Amniotic epithelial cell (primary cell): ENCODE measurements around the gene TENT4A.

Experiments
- DNase-seq: peaks from one replicate; pipeline ENCODE4 v3.0.0-alpha.2; 2010; ENCODE audit warnings: low read depth

Gene TENT4A

DNA sequence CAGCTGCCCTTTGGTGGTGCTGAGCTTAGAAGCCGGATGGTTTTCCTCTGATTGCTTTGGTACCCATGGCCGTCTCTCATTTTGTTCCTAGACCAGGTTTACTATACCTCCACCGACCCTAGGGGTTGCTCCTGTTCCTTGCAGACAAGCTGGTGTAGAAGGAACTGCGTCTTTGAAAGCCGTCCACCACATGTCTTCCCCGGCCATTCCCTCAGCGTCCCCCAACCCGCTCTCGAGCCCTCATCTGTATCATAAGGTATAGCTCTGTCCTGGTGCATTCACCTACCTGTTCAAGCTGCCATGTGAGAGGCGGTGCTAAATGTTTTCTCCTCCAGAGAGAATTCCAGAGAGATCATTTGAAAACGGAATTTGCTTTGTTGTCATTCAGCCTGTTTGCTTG is 39.5 kb downstream of the TENT4A start:
- no peak for DNase-seq

DNA sequence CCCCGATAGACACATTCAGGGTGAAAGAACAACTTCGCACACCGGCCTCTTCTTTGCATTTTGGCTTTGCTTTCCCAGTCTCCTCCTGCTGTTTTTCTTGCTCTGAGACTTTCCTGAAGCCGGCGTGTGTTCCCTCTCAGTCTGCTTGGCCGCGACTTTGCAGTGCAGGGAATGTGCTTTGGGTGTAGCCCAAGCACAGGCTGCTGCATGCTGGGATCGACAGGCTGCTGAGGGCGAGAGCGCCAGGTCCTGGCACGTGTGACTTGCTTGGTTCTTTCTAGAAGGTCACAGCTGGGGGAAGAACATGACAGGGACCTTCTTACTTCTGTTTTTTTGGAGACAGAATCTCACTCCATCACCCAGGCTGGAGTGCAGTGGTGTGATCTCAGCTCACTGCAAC is 40.6 kb downstream of the TENT4A start:
- DNase-seq: no peak

DNA sequence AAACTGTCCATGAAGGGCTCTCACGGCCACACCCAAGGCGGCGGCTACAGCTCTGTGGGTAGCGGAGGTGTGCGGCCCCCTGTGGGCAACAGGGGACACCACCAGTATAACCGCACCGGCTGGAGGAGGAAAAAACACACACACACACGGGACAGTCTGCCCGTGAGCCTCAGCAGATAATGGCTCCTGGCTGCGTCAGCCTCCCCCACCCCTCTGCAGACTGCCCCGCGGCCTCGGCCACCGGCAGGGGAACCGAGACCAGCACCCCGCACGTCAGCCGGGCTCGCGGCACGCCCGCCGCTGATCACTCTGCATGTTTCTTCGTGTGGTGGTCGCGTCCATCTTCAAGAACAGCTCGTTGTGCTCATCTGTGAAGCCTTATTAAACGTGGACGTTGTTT is 41.5 kb downstream of the TENT4A start:
- no peak for DNase-seq

- DNase-seq: no peak
These were observed 42.3 kb downstream of the TENT4A start for GRCh38 chr5:6755519-6755918.

DNA sequence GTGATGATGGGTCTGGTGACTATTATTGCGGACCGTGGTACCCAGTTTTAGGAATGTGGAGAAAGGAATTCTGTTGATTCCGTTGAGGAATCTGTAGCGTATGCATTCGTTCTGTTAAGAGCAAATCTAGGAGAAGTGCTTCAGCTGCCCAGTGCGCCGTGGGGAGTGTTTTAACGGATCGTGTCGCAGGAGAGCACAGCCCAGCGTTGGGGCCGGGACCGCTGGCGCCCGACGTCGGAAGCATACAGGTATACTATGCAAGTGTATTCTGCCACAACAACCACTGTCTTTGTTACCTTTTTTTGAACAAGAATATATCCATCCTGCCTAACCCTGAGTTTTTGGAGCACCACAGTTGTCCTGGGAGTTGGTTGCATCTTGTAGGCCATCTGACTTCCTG is 42.7 kb downstream of the TENT4A start:
- DNase-seq: no peak

GRCh38 chr5:6757414-6757969 is 44.3 kb downstream of the TENT4A start:
- DNase-seq: no peak

DNA sequence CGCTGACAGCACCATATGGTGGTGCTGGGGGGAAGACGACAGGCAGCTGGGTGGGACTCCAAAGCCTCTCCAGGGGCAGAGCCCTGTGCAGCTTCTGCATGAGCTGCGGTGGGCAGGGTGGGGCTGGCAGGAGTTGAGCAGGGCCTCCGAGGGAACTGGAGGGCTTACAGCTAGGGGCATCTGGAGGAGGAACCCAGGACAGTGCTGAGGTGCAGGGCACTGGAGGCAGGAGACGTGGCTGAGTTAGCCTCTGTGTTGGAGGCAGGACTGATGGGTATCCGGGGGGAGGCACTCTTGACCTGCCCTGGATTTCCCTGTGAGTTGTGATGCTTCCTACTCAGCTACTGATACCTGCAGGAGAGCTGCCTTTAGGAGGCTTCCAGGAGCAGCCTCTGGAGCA is 45.0 kb downstream of the TENT4A start:
- DNase-seq: no peak

DNA sequence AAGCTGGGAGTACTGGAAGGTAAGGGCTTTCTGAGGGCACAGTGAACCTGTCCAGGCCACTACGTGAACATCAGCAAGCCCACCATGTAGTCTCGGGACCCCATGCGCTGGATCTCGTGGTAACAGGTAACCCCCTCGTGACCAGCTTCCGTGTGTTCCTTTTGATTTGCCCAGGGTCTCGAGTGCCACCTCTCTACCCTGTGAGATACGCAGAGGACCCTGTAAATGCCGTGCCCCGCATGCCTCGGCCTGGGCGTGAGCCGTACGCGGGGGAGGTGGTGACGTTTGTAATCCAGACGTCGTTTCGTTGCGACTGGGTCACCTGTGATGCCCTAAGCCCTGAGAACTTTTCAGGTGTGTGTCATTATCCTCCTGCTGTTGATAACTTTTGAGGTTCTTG is 45.5 kb downstream of the TENT4A start:
- no peak for DNase-seq

GRCh38 chr5:6759401-6759800 is 46.2 kb downstream of the TENT4A start:
- DNase-seq: peak; percentile 20

DNA sequence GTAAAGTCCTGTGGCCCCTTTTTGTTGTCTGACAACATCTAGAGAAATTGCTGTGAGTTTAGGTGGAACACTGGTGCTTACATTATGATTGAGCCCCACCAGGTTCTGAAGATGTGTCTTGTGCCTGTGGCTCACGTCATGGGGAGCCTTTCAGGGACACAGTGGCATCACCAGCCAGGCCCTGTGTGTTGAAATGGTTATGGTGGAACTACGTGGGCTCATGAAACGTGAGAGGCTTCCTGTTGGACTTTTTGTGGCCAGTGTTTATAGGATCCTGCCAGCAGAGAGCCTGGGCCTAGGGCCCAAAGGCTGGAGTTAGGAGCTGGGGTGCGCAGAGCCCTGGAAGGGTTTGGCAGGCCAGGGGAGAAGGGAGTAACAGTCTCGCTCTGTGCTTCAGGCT is 46.8 kb downstream of the TENT4A start:
- no peak for DNase-seq

DNA sequence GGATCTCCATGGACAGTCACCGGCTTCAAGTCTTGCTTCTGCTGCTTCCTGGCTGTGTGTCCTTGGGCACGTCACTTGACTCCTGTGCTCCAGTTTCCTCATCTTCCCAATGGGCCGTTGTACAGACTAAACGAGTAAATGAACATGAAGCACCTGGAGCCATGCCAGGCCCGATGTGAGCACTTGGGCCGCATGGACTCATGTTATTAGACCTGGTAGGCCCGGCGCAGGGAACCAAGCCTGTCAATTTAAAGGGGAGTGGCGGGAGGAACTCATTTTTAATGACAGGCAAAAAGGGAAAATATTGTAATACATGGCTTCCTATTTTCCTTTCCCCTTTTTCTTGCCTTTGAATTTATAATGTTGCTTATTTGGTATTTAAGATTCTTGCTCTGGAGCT is 47.5 kb downstream of the TENT4A start:
- DNase-seq: no peak

GRCh38 chr5:6761333-6761732 is 48.1 kb downstream of the TENT4A start:
- DNase-seq: no peak

DNA sequence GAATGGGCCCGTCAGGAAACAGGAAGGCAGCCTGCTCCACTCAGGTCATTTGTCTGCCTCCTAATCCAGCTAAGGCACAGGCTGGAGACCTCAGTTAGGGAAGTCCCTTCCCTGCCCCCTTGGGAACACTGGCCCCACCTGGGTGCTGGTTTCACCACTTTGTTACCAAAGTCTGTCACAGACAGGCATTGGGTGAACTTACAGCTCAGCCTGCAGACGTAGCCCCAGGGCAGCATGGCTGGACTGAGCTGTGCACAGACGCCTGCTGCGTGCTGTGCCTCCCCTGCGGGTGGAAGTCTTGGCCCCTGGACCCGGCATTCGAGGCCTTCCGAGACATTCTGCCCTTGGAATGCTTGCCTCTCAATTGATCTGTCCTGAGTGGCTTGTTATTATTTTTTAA is 48.9 kb downstream of the TENT4A start:
- DNase-seq: no peak

GRCh38 chr5:6762697-6763096 is 49.5 kb downstream of the TENT4A start:
- no peak for DNase-seq

DNA sequence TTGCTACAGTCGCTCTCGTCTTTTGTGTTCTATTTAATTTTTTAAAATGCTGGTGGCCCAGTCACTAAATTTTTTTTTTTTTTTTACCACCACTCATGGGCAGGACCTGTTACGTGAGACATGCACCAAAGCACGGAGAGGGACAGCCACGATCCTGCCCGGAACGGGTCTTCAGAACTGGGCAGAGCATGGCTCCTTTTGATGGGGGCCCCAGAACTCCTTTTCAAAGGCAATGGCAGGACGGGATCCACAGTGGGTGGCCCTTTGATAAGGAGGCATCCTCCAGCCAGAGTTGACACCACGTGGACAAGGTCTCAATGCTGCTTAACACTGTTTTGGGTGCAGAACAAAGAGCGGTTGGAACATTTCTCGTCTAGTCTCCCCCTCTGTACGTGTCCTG is 50.0 kb downstream of the TENT4A start:
- DNase-seq: no peak

- peak; percentile 56 for DNase-seq
These were observed 52.6 kb downstream of the TENT4A start for GRCh38 chr5:6765612-6766525.

DNA sequence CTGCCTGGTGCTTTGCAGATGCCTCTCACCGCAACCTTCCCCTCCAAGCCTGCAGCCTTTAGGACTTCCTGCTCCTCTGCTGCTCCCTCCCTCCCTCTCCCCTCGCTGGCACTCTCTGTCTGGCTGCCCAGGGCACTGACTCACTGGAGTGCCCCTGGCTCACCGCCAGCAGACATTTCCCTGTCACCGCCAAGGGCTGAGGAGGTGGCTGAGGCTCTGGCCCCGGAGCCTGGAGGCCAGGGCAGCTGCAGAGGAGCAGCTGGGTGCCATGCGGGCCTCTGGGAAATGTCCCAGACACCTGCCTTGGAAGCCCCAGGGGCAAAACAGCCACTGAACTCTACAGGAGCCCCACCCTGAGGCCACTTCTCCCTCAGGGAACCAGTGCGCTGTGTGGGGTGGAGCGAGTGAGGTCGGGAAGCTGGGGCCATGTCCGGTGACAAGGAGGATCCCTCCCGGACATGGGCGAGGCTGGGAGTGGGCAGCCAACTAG is 53.4 kb downstream of the TENT4A start:
- peak; percentile 31 for DNase-seq

- DNase-seq: no peak
These were observed 54.3 kb downstream of the TENT4A start for GRCh38 chr5:6767481-6768063.

- DNase-seq: no peak
These were observed 55.5 kb downstream of the TENT4A start for GRCh38 chr5:6768590-6769230.

GRCh38 chr5:6770826-6771607 is 57.8 kb downstream of the TENT4A start:
- DNase-seq: no peak

DNA sequence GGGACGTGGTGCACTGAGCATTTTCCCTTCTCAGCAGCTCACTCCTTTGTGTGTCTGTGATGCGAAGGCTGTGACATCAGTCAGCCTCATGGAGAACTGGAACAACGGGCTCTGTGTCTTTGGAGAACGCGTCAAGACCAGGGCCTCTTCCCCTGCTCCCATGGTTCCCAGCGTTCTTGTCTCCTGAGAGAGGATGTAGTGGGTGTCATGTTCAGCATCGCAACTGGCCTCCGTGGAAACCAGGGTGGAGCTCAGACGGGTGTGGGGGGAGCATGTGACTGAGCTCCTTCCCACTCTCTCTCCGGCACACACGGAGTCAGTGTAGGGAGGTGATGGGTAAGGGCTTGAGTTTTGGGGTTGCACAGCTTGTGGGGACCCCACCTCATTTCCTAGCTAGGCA is 59.7 kb downstream of the TENT4A start:
- DNase-seq: no peak
